HepG2 (cell line): ENCODE data around the gene CAPN9. TPM values are rescaled to one million over a fixed set of nuclear protein-coding genes. Genes with fewer than 3 reads are reported as not detected.

Experiments
- CBX5 ChIP-seq: sonication (generic); formaldehyde crosslinking; IDR thresholded peaks from 2 replicates; pipeline ENCODE4 v1.4.0; 2020; ENCODE audit warnings: missing genetic modification reagents, borderline replicate concordance
- FLYWCH1 ChIP-seq: sonication (generic); formaldehyde crosslinking; IDR thresholded peaks from 2 replicates; pipeline ENCODE4 v1.8.1; 2023; ENCODE audit warnings: mild to moderate bottlenecking, missing genetic modification reagents
- KDM6A ChIP-seq: IDR thresholded peaks from 2 replicates; pipeline ENCODE4 v1.6.1; 2016; ENCODE audit warnings: low read depth
- KMT2B ChIP-seq: IDR thresholded peaks from 2 replicates; pipeline ENCODE4 v1.6.1; 2016; ENCODE audit warnings: missing genetic modification reagents, missing compliant biosample characterization
- MIXL1 ChIP-seq: IDR thresholded peaks from 2 replicates; pipeline ENCODE4 v1.6.1; 2016
- RARA ChIP-seq: IDR thresholded peaks from 2 replicates; pipeline ENCODE4 v1.6.1; 2016; ENCODE audit warnings: missing genetic modification reagents, missing compliant biosample characterization
- SCMH1 ChIP-seq: sonication (generic); formaldehyde crosslinking; IDR thresholded peaks from 2 replicates; pipeline ENCODE4 v1.9.0; 2021; ENCODE audit warnings: missing genetic modification reagents, mild to moderate bottlenecking, borderline replicate concordance
- SNAPC2 ChIP-seq: sonication (generic); formaldehyde crosslinking; IDR thresholded peaks from 2 replicates; pipeline ENCODE4 v1.8.1; 2022; ENCODE audit warnings: mild to moderate bottlenecking, missing genetic modification reagents
- ZBTB8A ChIP-seq: sonication (generic); formaldehyde crosslinking; IDR thresholded peaks from 2 replicates; pipeline ENCODE4 v1.4.0; 2020; ENCODE audit warnings: mild to moderate bottlenecking, low read depth, missing genetic modification reagents, borderline replicate concordance
- ZFP82 ChIP-seq: sonication (generic); formaldehyde crosslinking; IDR thresholded peaks from 2 replicates; pipeline ENCODE4 v1.5.1; 2020; ENCODE audit warnings: mild to moderate bottlenecking, missing genetic modification reagents, borderline replicate concordance
- ZNF234 ChIP-seq: sonication (generic); formaldehyde crosslinking; conservative IDR thresholded peaks from 2 replicates; pipeline ENCODE4 v1.5.1; 2020; ENCODE audit warnings: mild to moderate bottlenecking, missing genetic modification reagents
- ZNF432 ChIP-seq: sonication (generic); formaldehyde crosslinking; IDR thresholded peaks from 2 replicates; pipeline ENCODE4 v1.5.0; 2020; ENCODE audit warnings: missing genetic modification reagents, mild to moderate bottlenecking, borderline replicate concordance
- ZNF564 ChIP-seq: sonication (generic); formaldehyde crosslinking; IDR thresholded peaks from 2 replicates; pipeline ENCODE4 v1.8.1; 2023; ENCODE audit warnings: mild to moderate bottlenecking, missing genetic modification reagents
- ZNF605 ChIP-seq: sonication (generic); formaldehyde crosslinking; IDR thresholded peaks from 2 replicates; pipeline ENCODE4 v1.8.0; 2022; ENCODE audit warnings: mild to moderate bottlenecking, missing genetic modification reagents
- ZSCAN30 ChIP-seq: sonication (generic); formaldehyde crosslinking; IDR thresholded peaks from 2 replicates; pipeline ENCODE4 v1.5.0; 2020; ENCODE audit warnings: mild to moderate bottlenecking, missing genetic modification reagents
- polyA plus RNA-seq, 8 experiments: library from polyadenylated mRNA; depleted of rRNA in 3 of 8; stranded (reverse) in 7 of 8; unstranded in 1 of 8; fragments of >200 nt; fragmentation: Illumina TruSeq in 4 of 8; extraction: Trizol in 4 of 8; gene quantifications; 2 replicates each; pipeline versions ENCODE4 v1.2.1 to v1.2.3, GENCODE V29; 2011 to 2016; ENCODE audit warnings: low read depth in 4 of 8, missing spikeins in 1 of 8, mixed read lengths in 1 of 8; ENCODE audit not compliant: insufficient read depth in 1 of 8
- total RNA-seq, 5 experiments: library from RNA; depleted of rRNA; stranded (reverse); fragments of >200 nt; fragmentation: Illumina TruSeq; extraction: Trizol; gene quantifications; 2 replicates each; pipeline ENCODE4 v1.2.3, GENCODE V29; 2016; ENCODE audit warnings: low read depth in 1 of 5
- TF ChIP-seq, protein P1 (sequence below): sonication (generic); formaldehyde crosslinking; IDR thresholded peaks from 2 replicates; pipeline ENCODE4 v1.8.1; 2023; ENCODE audit warnings: missing genetic modification reagents, mild to moderate bottlenecking, borderline replicate concordance
- TF ChIP-seq, protein P2 (sequence below), 2 experiments: sonication (generic) in 1 of 2; formaldehyde crosslinking in 1 of 2; IDR thresholded peaks; 2 replicates each; pipeline versions ENCODE4 v1.6.1 to v1.9.0; 2014 to 2022; ENCODE audit warnings: antibody characterized with exemption in 1 of 2, borderline replicate concordance in 1 of 2, inconsistent platforms in 1 of 2, low read depth in 1 of 2, missing genetic modification reagents in 1 of 2
- TF ChIP-seq, protein P3 (sequence below): sonication (generic); formaldehyde crosslinking; IDR thresholded peaks from 2 replicates; pipeline ENCODE4 v1.5.1; 2020; ENCODE audit warnings: mild to moderate bottlenecking, missing genetic modification reagents
- TF ChIP-seq, protein P4 (sequence below): IDR thresholded peaks from 2 replicates; pipeline ENCODE4 v1.6.1; 2018; ENCODE audit warnings: missing genetic modification reagents

CAPN9 gene
- total and polyA plus RNA-seq, 2 of the 13 experiments (the other 11 are each of a cell fraction or from before 2014, with no cell fraction given) = 0.04 to 0.31 TPM

DNA sequence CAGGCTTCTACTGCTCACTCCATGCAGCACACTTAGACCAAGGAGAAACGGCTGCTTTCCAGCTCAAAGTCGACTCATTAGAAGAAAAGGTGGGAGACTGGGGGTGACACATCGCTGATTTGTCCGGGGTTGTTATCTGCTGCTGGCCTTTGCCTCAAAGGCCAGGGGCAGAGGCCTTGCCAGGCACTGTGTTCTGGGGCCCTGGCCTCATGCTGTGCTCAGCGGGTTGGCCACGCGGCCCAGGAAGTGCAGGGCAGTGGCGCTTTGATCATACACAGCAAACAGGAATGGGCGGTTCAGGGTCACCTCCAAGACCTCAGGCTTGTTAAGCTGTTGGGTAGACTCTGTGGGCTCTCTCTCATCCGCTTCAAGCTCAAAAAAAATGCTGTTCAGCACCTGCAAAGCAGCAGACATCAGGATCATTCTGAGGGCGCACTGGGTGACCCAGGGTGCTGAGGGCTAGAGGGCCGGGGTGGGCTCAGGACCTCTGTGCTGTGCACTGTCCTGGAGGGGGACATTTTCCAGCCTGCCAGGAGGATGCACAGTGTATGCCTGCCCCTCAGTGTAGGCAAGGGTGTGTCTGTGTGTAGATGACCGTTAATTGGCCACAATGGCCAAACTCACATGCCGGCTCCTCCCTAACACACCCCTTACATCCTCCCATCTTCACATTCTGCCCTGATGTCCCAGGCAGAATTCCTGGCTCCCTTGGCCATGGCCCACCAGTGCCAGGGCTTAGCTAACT is 44.1 kb upstream of the CAPN9 start (continued):
- TF ChIP-seq, protein P1, sequence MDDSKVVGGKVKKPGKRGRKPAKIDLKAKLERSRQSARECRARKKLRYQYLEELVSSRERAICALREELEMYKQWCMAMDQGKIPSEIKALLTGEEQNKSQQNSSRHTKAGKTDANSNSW (CRISPR knock-in tag) = no peak; the same call in 1 of the 2 replicates
- TF ChIP-seq ZNF605 (CRISPR knock-in tag) (peak; percentile 43; the same call in 1 of the 2 replicates), KDM6A (peak; percentile 94), KMT2B (CRISPR knock-in tag) (peak; percentile 73), ZSCAN30 (peak; percentile 82; the same call in 1 of the 2 replicates), CBX5 (CRISPR knock-in tag) (peak; percentile 94), MIXL1 (CRISPR knock-in tag) (peak; percentile 93), SNAPC2 (0 out of 2 replicates have a peak, but pooled peaks have one; percentile 92), RARA (CRISPR knock-in tag) (peak; percentile 97), FLYWCH1 (peak; percentile 67; the same call in 1 of the 2 replicates), ZNF564 (CRISPR knock-in tag) (peak; percentile 79; the same call in 1 of the 2 replicates), SCMH1 (CRISPR knock-in tag) (no peak), ZBTB8A (CRISPR knock-in tag) (no peak), ZNF234 (CRISPR knock-in tag) (no peak), ZFP82 (0 out of 2 replicates have a peak, but pooled peaks have one; percentile 16), ZNF432 (CRISPR knock-in tag) (no peak)
- TF ChIP-seq, protein P2, sequence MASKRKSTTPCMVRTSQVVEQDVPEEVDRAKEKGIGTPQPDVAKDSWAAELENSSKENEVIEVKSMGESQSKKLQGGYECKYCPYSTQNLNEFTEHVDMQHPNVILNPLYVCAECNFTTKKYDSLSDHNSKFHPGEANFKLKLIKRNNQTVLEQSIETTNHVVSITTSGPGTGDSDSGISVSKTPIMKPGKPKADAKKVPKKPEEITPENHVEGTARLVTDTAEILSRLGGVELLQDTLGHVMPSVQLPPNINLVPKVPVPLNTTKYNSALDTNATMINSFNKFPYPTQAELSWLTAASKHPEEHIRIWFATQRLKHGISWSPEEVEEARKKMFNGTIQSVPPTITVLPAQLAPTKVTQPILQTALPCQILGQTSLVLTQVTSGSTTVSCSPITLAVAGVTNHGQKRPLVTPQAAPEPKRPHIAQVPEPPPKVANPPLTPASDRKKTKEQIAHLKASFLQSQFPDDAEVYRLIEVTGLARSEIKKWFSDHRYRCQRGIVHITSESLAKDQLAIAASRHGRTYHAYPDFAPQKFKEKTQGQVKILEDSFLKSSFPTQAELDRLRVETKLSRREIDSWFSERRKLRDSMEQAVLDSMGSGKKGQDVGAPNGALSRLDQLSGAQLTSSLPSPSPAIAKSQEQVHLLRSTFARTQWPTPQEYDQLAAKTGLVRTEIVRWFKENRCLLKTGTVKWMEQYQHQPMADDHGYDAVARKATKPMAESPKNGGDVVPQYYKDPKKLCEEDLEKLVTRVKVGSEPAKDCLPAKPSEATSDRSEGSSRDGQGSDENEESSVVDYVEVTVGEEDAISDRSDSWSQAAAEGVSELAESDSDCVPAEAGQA (IDR thresholded peaks at IDR 0.05; ENCODE audit: low read depth) = peak; percentile 71; the same call in 1 of the 2 replicates
- TF ChIP-seq, protein P2 (CRISPR knock-in tag; IDR thresholded peaks at IDR 0.05; ENCODE audit: borderline replicate concordance) = no peak
- TF ChIP-seq, protein P3, sequence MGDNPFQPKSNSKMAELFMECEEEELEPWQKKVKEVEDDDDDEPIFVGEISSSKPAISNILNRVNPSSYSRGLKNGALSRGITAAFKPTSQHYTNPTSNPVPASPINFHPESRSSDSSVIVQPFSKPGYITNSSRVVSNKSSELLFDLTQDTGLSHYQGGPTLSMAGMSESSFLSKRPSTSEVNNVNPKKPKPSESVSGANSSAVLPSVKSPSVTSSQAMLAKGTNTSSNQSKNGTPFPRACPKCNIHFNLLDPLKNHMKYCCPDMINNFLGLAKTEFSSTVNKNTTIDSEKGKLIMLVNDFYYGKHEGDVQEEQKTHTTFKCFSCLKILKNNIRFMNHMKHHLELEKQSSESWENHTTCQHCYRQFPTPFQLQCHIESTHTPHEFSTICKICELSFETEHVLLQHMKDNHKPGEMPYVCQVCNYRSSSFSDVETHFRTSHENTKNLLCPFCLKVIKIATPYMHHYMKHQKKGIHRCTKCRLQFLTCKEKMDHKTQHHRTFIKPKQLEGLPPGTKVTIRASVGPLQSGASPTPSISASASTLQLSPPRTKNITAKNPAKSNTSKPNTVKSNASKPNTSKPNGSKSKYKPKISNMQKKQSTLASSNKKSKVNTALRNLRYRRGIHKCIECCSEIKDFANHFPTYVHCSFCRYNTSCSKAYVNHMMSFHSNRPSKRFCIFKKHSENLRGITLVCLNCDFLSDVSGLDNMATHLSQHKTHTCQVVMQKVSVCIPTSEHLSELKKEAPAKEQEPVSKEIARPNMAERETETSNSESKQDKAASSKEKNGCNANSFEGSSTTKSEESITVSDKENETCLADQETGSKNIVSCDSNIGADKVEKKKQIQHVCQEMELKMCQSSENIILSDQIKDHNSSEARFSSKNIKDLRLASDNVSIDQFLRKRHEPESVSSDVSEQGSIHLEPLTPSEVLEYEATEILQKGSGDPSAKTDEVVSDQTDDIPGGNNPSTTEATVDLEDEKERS = peak; percentile 91; the same call in 1 of the 2 replicates
- TF ChIP-seq, protein P4, sequence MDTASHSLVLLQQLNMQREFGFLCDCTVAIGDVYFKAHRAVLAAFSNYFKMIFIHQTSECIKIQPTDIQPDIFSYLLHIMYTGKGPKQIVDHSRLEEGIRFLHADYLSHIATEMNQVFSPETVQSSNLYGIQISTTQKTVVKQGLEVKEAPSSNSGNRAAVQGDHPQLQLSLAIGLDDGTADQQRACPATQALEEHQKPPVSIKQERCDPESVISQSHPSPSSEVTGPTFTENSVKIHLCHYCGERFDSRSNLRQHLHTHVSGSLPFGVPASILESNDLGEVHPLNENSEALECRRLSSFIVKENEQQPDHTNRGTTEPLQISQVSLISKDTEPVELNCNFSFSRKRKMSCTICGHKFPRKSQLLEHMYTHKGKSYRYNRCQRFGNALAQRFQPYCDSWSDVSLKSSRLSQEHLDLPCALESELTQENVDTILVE (CRISPR knock-in tag) = peak; percentile 51; the same call in 1 of the 2 replicates
